ENCODE data around the gene STAT5B. TPM values are rescaled to one million over a fixed set of nuclear protein-coding genes. Genes with fewer than 3 reads are reported as not detected.

The STAT5B gene
- polyA plus RNA-seq, 3 donors: 28.5 to 103 (median 47.9) TPM

DNA sequence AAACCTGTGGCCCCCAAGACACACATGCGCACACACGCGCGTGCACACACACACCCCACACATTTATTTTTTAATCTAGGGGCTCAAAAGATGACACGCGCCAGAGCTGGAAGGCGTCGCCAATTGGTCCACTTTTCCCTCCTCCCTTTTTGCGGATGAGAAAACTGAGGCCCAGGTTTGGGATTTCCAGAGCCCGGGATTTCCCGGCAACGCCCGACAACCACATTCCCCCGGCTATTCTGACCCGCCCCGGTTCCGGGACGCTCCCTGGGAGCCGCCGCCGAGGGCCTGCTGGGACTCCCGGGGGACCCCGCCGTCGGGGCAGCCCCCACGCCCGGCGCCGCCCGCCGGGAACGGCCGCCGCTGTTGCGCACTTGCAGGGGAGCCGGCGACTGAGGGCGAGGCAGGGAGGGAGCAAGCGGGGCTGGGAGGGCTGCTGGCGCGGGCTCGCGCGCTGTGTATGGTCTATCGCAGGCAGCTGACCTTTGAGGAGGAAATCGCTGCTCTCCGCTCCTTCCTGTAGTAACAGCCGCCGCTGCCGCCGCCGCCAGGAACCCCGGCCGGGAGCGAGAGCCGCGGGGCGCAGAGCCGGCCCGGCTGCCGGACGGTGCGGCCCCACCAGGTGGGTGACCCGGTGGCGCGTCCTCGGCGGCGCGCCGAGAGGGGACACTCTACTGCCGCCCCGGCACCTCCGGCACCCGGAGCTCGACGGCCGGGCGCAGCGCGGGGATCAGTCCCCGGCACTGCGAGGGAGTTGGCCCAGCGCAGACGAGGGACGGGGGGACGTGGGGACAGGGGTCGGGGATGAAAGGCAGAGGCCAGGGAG is 12.0 kb upstream of the STAT5B start, which contains the start of gene STAT5A:
TSS of gene STAT5A (plus strand) at position 522 of the 826 bp plus-strand sequence. CDS start 914 bp downstream, outside the sequence.
- Histone ChIP-seq H4K20me1 (ENCODE audit: insufficient read depth, low read length) (peaks cover 49% of the 10 kb centered on the region), H3K4me1 (ENCODE audit: control insufficient read depth in 1 of 2, insufficient read depth in 2 of 2, low read length in 2 of 2) (peaks cover 47 to 59% of the 10 kb centered on the region in 2 donors), H3K79me2 (ENCODE audit: insufficient read depth, low read length) (peaks cover 56% of the 10 kb centered on the region), H3K4me2 (replicated peaks; ENCODE audit: extremely low read depth, low read length, poor library complexity, severe bottlenecking) (peak within 1 kb of the TSS; percentile 98), H3K9me3 (replicated peaks in 1 of 2; ENCODE audit: control insufficient read depth in 1 of 2, insufficient read depth in 1 of 2, low read length in 2 of 2) (no peaks in the 10 kb centered on the region), H3K36me3 (replicated peaks in 1 of 2; ENCODE audit: control insufficient read depth in 1 of 2, insufficient read depth in 2 of 2, low read length in 2 of 2) (peaks cover 10 to 25% of the 10 kb centered on the region in 2 donors), H3K27ac (ENCODE audit: low read depth in 1 of 2, low read length in 2 of 2) (peak within 1 kb of the TSS; percentile 81 to 84), H3K4me3 (replicated peaks in 1 of 3; ENCODE audit: low read depth in 2 of 3, low read length in 3 of 3) (peak within 1 kb of the TSS; percentile 53 to 89 (median 87)), H3K27me3 (ENCODE audit: control insufficient read depth in 2 of 2, insufficient read depth in 2 of 2, low read length in 2 of 2) (no peaks in the 10 kb centered on the region), H2AFZ (ENCODE audit: insufficient read depth, low read depth, low read length, poor library complexity, severe bottlenecking) (peak within 1 kb of the TSS; percentile 81), H3K9ac (ENCODE audit: insufficient read depth, low read length, poor library complexity, severe bottlenecking) (peak within 1 kb of the TSS; percentile 83)
- Mint-ChIP-seq H3K27ac (peak within 1 kb of the TSS; percentile 91 to 97 (median 95)), H3K9me3 (no peaks in the 10 kb centered on the region), H3K4me1 (peaks cover 58% of the 10 kb centered on the region), H3K4me3 (peak within 1 kb of the TSS; percentile 92 to 95), H3K27me3 (ENCODE audit: low read depth in 3 of 3) (peaks cover 0 to 3% (median 0%) of the 10 kb centered on the region in 3 donors), H3K36me3 (peaks cover 25 to 35% of the 10 kb centered on the region in 2 donors)
- TF ChIP-seq, protein P1, sequence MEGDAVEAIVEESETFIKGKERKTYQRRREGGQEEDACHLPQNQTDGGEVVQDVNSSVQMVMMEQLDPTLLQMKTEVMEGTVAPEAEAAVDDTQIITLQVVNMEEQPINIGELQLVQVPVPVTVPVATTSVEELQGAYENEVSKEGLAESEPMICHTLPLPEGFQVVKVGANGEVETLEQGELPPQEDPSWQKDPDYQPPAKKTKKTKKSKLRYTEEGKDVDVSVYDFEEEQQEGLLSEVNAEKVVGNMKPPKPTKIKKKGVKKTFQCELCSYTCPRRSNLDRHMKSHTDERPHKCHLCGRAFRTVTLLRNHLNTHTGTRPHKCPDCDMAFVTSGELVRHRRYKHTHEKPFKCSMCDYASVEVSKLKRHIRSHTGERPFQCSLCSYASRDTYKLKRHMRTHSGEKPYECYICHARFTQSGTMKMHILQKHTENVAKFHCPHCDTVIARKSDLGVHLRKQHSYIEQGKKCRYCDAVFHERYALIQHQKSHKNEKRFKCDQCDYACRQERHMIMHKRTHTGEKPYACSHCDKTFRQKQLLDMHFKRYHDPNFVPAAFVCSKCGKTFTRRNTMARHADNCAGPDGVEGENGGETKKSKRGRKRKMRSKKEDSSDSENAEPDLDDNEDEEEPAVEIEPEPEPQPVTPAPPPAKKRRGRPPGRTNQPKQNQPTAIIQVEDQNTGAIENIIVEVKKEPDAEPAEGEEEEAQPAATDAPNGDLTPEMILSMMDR (IDR thresholded peaks at IDR 0.05): no peak
- peak; percentile 78 to 88 (median 81) for DNase-seq
- under 1% methylated on average over 88 of the region's 88 CpGs for WGBS (ENCODE audit: insufficient coverage)
- intact Hi-C loops (cut with micrococcal nuclease): loop anchor here (2.0 to 5.0 kb wide), 3 partner anchors 15 to 66 kb away; no protein-coding TSS in a partner anchor

DNA sequence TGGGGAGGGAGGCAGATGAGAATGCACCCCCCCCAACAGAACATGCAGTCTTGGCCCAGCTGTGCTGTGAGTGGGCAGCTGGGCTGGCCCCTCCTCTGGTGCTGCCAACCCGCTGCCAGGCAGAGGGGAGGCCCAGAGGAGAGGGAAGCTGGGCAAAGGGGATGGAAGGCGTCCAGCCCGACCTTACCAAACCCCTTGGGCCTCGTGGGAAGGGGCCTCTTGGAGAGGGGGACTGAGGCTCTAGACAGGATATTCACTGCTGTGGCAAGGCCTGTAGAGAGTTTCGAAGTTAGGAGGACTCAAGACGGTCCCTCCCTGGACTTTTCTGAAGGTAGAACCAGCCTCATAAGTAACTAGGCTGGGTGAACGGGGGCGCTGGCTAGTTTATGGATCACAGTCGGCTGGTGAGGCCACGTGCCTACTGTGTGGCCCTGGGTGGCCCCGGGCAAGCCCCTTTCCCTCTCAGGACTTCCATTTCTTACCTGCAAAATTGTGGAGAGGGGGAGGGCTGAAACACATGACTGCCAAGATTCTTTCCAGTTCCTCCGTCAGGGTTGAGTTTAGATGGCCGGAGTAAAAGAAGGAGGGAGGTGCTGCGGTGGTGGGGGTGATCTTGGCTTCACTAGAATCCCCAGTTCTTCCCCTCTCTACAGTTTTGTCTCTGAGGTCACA is 11.2 kb upstream of the STAT5B start:
- Histone ChIP-seq H3K79me2 (ENCODE audit: insufficient read depth, low read length) (peaks cover 50% of the 10 kb centered on the region), H3K4me1 (ENCODE audit: control insufficient read depth in 1 of 2, insufficient read depth in 2 of 2, low read length in 2 of 2) (peaks cover 47 to 59% of the 10 kb centered on the region in 2 donors), H3K4me3 (replicated peaks in 1 of 3; ENCODE audit: low read depth in 2 of 3, low read length in 3 of 3) (peak overlapping the region; percentile 53 to 89 (median 87)), H3K27ac (ENCODE audit: low read depth in 1 of 2, low read length in 2 of 2) (peak overlapping the region; percentile 78 to 81), H4K20me1 (ENCODE audit: insufficient read depth, low read length) (peaks cover 42% of the 10 kb centered on the region), H3K9ac (ENCODE audit: insufficient read depth, low read length, poor library complexity, severe bottlenecking) (peak overlapping the region; percentile 83), H3K4me2 (replicated peaks; ENCODE audit: extremely low read depth, low read length, poor library complexity, severe bottlenecking) (peak overlapping the region; percentile 98), H3K27me3 (ENCODE audit: control insufficient read depth in 2 of 2, insufficient read depth in 2 of 2, low read length in 2 of 2) (no peaks in the 10 kb centered on the region), H2AFZ (ENCODE audit: insufficient read depth, low read depth, low read length, poor library complexity, severe bottlenecking) (peak overlapping the region; percentile 81), H3K36me3 (replicated peaks in 1 of 2; ENCODE audit: control insufficient read depth in 1 of 2, insufficient read depth in 2 of 2, low read length in 2 of 2) (peaks cover 7 to 19% of the 10 kb centered on the region in 2 donors), H3K9me3 (replicated peaks in 1 of 2; ENCODE audit: control insufficient read depth in 1 of 2, insufficient read depth in 1 of 2, low read length in 2 of 2) (no peaks in the 10 kb centered on the region)
- Mint-ChIP-seq H3K27me3 (ENCODE audit: low read depth in 3 of 3) (peaks cover 0 to 4% (median 0%) of the 10 kb centered on the region in 3 donors), H3K27ac (peak overlapping the region; percentile 91 to 97 (median 94)), H3K4me1 (peaks cover 57% of the 10 kb centered on the region), H3K4me3 (peak overlapping the region; percentile 92 to 94), H3K36me3 (peaks cover 21 to 28% of the 10 kb centered on the region in 2 donors), H3K9me3 (no peaks in the 10 kb centered on the region)
- 2% methylated on average over 7 of the region's 14 CpGs for WGBS (ENCODE audit: insufficient coverage)
- peak in 2 of 3 donors; percentile 31 to 45 for DNase-seq
- intact Hi-C loops (cut with micrococcal nuclease): loop anchor here (5.0 kb wide), 2 partner anchors 40 to 65 kb away; no protein-coding TSS in a partner anchor
- TF ChIP-seq, protein P1 (IDR thresholded peaks at IDR 0.05): no peak
